Medulla oblongata (tissue), 1 donor: ENCODE data around the gene DGKH.
A peak's percentile ranks its signal among the peaks of the same experiment; 100 is the strongest.
"Not testable (repeated sequence)": the region's sequence is repeated elsewhere in the genome, so short reads cannot be mapped to it uniquely, and the experiment has no call there.

ENCODE experiments used
- DNase-seq: peaks from one replicate; pipeline ENCODE4 v3.0.0-alpha.2; 2015; ENCODE audit errors: extremely low spot score

Gene DGKH

GRCh38 chr13:42070599-42070998 is 22.2 kb downstream of the DGKH start:
- DNase-seq = not testable (repeated sequence)

GRCh38 chr13:42071179-42071578 is 22.7 kb downstream of the DGKH start:
- DNase-seq = not testable (repeated sequence)

- no peak for DNase-seq
Observed at GRCh38 chr13:42071672-42072419, 23.4 kb downstream of the DGKH start.

- DNase-seq = no peak
Observed at GRCh38 chr13:42073683-42074082, 25.2 kb downstream of the DGKH start.

- no peak for DNase-seq
Observed at GRCh38 chr13:42075517-42075916, 27.1 kb downstream of the DGKH start.

GRCh38 chr13:42076309-42076713 is 27.9 kb downstream of the DGKH start:
- DNase-seq = no peak

GRCh38 chr13:42078128-42078808 is 29.8 kb downstream of the DGKH start:
- DNase-seq = peak; percentile 55

GRCh38 chr13:42083138-42083770 is 34.8 kb downstream of the DGKH start:
- DNase-seq = no peak

GRCh38 chr13:42084722-42085121 is 36.3 kb downstream of the DGKH start:
- no peak for DNase-seq

GRCh38 chr13:42086582-42086981 is 38.1 kb downstream of the DGKH start:
- DNase-seq = no peak

- no peak for DNase-seq
Observed at GRCh38 chr13:42094516-42095040, 46.1 kb downstream of the DGKH start.

GRCh38 chr13:42096222-42096621 is 47.8 kb downstream of the DGKH start:
- DNase-seq = not testable (repeated sequence)

GRCh38 chr13:42099962-42100675 is 51.7 kb downstream of the DGKH start:
- DNase-seq = no peak

- DNase-seq = no peak
Observed at GRCh38 chr13:42100960-42101359, 52.5 kb downstream of the DGKH start.

- no peak for DNase-seq
Observed at GRCh38 chr13:42101821-42102585, 53.6 kb downstream of the DGKH start.

GRCh38 chr13:42102961-42103865 is 54.8 kb downstream of the DGKH start:
- no peak for DNase-seq

GRCh38 chr13:42106998-42107397 is 58.5 kb downstream of the DGKH start:
- no peak for DNase-seq

GRCh38 chr13:42107421-42107820 is 59.0 kb downstream of the DGKH start:
- DNase-seq = no peak

- DNase-seq = no peak
Observed at GRCh38 chr13:42108217-42108616, 59.8 kb downstream of the DGKH start.

GRCh38 chr13:42109957-42110356 is 61.5 kb downstream of the DGKH start:
- no peak for DNase-seq
